ENCODE measurements around the gene PPP4R3B. TPM values are rescaled to one million over a fixed set of nuclear protein-coding genes. Genes with fewer than 3 reads are reported as not detected.
"Not testable (repeated sequence)": the region's sequence is repeated elsewhere in the genome, so short reads cannot be mapped to it uniquely, and the experiment has no call there.

Gene PPP4R3B
- total RNA-seq, 4 donors from 2014 or later: 29.2 to 117 (median 54.2) TPM

DNA sequence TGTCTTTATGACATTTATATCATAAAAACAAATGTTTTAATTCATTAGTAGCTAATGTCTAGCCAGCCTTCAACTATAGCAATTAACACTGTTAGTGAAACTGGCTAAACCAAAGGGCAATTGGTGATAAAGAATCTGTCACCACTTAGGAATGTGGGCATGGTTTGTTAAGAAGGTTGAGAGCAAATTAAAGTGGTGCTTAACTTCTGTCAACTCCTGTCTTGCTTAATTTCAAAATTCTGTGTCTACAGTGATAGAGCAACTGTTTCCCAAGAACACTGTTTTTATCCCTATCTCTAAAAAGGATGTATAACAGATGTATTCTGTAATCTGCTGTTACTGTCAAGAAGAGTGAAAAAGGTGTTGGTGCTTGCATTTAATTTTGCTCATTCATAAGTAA lies 61.4 kb downstream of the PPP4R3B start:
- Histone ChIP-seq H3K27ac (no peak overlapping the region), H3K4me1 (no peaks in the 10 kb centered on the region), H3K4me3 (no peak overlapping the region), H3K27me3 (no peaks in the 10 kb centered on the region), H3K9me3 (no peaks in the 10 kb centered on the region), H3K36me3 (no peaks in the 10 kb centered on the region)
- intact Hi-C loops (cut with DNase I; ENCODE audit: low total_unique reads): no loop called here
- no peak for DNase-seq
- no peak for TF ChIP-seq POLR2A (IDR thresholded peaks at IDR 0.05)
- TF ChIP-seq, protein P1, sequence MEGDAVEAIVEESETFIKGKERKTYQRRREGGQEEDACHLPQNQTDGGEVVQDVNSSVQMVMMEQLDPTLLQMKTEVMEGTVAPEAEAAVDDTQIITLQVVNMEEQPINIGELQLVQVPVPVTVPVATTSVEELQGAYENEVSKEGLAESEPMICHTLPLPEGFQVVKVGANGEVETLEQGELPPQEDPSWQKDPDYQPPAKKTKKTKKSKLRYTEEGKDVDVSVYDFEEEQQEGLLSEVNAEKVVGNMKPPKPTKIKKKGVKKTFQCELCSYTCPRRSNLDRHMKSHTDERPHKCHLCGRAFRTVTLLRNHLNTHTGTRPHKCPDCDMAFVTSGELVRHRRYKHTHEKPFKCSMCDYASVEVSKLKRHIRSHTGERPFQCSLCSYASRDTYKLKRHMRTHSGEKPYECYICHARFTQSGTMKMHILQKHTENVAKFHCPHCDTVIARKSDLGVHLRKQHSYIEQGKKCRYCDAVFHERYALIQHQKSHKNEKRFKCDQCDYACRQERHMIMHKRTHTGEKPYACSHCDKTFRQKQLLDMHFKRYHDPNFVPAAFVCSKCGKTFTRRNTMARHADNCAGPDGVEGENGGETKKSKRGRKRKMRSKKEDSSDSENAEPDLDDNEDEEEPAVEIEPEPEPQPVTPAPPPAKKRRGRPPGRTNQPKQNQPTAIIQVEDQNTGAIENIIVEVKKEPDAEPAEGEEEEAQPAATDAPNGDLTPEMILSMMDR (IDR thresholded peaks at IDR 0.05): no peak

DNA sequence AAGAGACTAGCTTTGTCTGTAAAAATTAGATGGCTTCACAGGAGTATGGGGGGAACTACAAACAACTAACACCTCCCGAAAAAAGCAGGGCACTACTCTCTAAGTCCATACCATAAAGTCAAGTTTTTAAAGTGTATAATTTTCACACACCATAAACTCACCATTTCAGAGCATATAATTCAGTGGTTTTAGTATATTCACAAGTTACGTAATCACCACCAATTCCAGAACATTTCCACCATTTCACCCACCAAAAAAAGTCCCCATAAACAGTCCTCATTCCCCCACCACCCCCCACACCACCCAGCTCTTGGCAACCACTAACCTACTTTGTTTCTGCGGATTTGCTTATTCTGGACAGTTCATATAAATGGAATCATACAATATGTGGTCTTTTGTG lies 64.1 kb downstream of the PPP4R3B start:
- no peak overlapping the region for H3K27ac ChIP-seq
- no peaks in the 10 kb centered on the region for H3K9me3 ChIP-seq
- H3K36me3 ChIP-seq: no peaks in the 10 kb centered on the region
- H3K27me3 ChIP-seq: no peaks in the 10 kb centered on the region
- TF ChIP-seq, protein P1 (IDR thresholded peaks at IDR 0.05): no peak
- no peak for TF ChIP-seq POLR2A (IDR thresholded peaks at IDR 0.05)
- intact Hi-C loops (cut with DNase I; ENCODE audit: low total_unique reads): no loop called here
- no peak overlapping the region for H3K4me3 ChIP-seq
- no peak for DNase-seq
- no peaks in the 10 kb centered on the region for H3K4me1 ChIP-seq

DNA sequence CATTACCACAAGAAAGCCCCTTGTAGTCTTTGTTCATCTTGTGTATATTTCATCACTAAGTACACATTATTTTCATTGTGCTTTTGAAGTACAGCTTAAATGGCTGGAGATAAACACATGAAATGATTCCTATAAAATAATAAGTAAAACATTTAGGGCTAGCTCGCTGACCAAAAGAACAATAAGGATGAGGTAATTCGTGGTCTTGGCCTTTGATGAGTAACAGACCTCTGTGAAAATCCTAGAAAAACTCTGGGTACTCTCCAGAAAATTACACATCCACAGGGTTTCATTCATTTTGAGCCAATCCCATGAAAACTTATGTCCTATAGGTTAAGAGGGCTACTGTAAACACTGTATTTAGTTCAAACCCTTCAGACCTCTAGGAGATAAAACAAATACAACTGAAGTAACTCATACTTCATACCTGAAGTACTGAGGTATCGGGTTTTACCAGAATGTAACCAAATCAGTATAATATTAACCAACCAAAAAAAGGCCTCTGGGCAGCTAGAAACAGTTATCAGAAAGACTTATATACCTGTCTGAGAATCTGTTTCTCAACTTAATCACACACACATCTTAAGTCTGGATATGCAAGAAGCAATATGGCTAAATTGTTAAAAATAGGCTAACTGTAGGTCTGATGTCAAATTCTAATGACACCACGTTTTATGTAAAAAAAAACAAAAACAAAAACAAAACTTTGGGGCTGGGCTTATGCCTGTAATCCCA lies 66.9 kb downstream of the PPP4R3B start:
- no peak overlapping the region for H3K27ac ChIP-seq
- DNase-seq: no peak
- intact Hi-C loops (cut with DNase I; ENCODE audit: low total_unique reads): no loop called here
- H3K4me3 ChIP-seq: no peak overlapping the region
- no peaks in the 10 kb centered on the region for H3K9me3 ChIP-seq
- H3K4me1 ChIP-seq: no peaks in the 10 kb centered on the region
- no peaks in the 10 kb centered on the region for H3K27me3 ChIP-seq
- TF ChIP-seq POLR2A (IDR thresholded peaks at IDR 0.05): no peak
- TF ChIP-seq, protein P1 (IDR thresholded peaks at IDR 0.05): no peak
- no peaks in the 10 kb centered on the region for H3K36me3 ChIP-seq

DNA sequence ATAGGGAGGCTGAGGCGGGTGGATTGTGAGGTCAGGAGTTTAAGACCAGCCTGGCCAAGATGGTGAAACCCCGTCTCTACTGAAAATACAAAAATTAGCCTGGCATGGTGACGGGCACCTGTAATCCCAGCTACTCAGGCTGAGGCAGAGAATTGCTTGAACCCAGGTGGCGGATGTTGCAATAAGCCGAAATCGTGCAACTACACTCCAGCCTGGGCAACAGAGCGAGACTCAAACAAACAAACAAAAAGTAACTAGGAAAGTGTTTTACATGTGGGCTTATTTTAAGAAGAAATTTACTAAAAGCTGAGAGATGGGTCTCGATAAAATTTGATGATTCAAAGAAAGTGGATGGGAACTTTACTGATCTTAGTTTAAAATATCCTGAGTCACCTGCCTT lies 69.7 kb downstream of the PPP4R3B start:
- H3K27ac ChIP-seq; H3K4me1 ChIP-seq; H3K36me3 ChIP-seq; H3K9me3 ChIP-seq; DNase-seq; H3K4me3 ChIP-seq; H3K27me3 ChIP-seq; intact Hi-C loops (cut with DNase I; ENCODE audit: low total_unique reads): not testable (repeated sequence)

DNA sequence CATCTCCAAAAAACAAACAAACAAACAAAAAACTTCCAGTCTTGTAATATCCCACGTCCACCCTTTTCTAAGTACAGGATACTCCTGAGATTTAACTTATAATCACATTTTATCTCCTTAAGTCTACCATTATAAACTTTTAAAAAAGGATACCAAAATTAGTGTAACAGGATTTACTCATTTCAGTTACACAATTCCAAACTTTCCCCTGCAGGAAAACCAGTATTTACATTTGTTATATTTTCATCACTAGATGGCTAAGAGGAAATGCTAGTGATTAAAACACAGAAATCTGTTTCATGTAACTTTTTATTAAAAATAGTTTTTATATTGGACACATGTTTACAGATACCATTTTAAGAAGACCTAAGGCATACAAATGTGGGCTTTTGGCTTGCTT lies 70.4 kb downstream of the PPP4R3B start:
- Histone ChIP-seq H3K36me3 (no peaks in the 10 kb centered on the region), H3K27me3 (no peaks in the 10 kb centered on the region), H3K9me3 (no peaks in the 10 kb centered on the region), H3K27ac (no peak overlapping the region), H3K4me3 (no peak overlapping the region), H3K4me1 (no peaks in the 10 kb centered on the region)
- TF ChIP-seq, protein P1 (IDR thresholded peaks at IDR 0.05): no peak
- no peak for TF ChIP-seq POLR2A (IDR thresholded peaks at IDR 0.05)
- intact Hi-C loops (cut with DNase I; ENCODE audit: low total_unique reads): no loop called here
- DNase-seq: no peak
